AG04449 (cell line): ENCODE results near the gene PDE4D.

Experiments used
- CTCF ChIA-PET: fragments of 350-600 bp; formaldehyde crosslinking; extraction: SDS; loops from one replicate; lab custom pipeline; 2021; ENCODE audit warnings: antibody characterized with exemption; lab: Yijun Ruan, JAX
- POLR2A ChIA-PET: fragments of 400-600, 350-600 bp; formaldehyde crosslinking; extraction: SDS; loops from one replicate; lab custom pipeline; 2020; ENCODE audit warnings: antibody characterized with exemption, inconsistent platforms; lab: Yijun Ruan, JAX
- DNase-seq: peaks from one replicate; pipeline ENCODE4 v3.0.0-alpha.2; 2010; ENCODE audit warnings: low read depth, low spot score
- H3K4me3 ChIP-seq: 2 replicates; pipeline ENCODE4 v1.5.1; 2011; ENCODE audit warnings: low read depth, mild to moderate bottlenecking, control low read depth, low read length
- TF ChIP-seq, protein P1 (sequence below): IDR thresholded peaks from one replicate; pipeline ENCODE4 v1.5.1; 2011; ENCODE audit warnings: mild to moderate bottlenecking, moderate library complexity, low read length, control low read depth, inconsistent platforms; ENCODE audit not compliant: insufficient read depth; ENCODE audit errors: missing control alignments

The PDE4D gene

DNA sequence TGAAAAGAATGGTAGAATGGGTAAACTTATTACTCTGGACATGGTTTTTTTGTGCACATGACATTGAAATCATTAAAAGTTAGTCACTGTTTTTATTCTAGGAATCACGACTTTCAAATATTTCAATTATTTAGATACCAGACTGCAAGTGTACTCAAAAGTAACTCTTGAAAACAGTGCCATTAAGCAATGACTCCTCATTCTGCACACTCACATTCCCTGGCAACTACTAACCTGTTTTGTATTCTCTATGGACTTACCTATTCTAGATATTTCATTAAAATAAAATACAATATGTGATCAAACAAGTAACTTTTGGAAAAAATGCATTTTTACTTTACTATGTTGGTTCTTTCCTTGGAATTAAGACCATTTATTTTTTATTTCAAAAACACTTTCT lies 607.0 kb downstream of the PDE4D start:
- no peak for DNase-seq
- CTCF ChIA-PET, result no interaction called here
- POLR2A ChIA-PET, result no interaction called here
- no peak overlapping the region for H3K4me3 ChIP-seq
- TF ChIP-seq, protein P1, sequence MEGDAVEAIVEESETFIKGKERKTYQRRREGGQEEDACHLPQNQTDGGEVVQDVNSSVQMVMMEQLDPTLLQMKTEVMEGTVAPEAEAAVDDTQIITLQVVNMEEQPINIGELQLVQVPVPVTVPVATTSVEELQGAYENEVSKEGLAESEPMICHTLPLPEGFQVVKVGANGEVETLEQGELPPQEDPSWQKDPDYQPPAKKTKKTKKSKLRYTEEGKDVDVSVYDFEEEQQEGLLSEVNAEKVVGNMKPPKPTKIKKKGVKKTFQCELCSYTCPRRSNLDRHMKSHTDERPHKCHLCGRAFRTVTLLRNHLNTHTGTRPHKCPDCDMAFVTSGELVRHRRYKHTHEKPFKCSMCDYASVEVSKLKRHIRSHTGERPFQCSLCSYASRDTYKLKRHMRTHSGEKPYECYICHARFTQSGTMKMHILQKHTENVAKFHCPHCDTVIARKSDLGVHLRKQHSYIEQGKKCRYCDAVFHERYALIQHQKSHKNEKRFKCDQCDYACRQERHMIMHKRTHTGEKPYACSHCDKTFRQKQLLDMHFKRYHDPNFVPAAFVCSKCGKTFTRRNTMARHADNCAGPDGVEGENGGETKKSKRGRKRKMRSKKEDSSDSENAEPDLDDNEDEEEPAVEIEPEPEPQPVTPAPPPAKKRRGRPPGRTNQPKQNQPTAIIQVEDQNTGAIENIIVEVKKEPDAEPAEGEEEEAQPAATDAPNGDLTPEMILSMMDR, result no peak

DNA sequence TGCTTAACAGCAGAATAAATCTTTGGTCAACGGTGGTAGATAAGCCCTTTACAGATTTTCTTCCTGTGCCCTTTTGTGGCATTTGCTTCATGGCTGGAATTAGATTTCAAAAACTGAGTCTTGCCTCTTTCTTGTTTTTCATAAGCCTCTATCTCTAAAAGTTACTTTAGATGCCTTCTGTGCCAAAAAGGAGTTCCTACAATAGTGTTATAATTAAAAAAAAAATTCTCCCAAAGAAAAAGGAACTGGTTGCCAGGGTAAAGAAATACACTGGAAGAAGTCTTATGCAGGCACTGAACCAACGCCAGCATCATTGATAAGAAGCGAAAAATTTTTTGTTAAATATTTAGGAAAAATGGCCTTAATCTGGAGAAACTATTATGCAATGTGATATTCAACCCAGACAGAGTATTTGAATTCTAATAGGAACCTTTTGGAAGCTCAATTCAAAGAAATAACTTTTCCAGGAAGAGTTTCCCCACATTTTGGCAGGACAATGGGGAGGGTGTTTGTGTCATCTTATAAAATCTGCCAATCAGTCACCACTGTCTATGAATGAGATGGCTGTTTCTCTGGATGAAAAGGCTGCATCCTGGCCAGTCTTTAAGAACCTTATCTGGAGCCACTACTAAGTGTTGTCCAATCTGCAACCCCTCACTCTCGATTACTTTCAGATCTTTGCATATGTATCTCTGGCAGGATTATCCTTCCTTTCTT lies 608.1 kb downstream of the PDE4D start:
- ChIA-PET POLR2A (no interaction called here), CTCF (no interaction called here)
- no peak for DNase-seq
- H3K4me3 ChIP-seq, result no peak overlapping the region
- TF ChIP-seq, protein P1, result no peak

DNA sequence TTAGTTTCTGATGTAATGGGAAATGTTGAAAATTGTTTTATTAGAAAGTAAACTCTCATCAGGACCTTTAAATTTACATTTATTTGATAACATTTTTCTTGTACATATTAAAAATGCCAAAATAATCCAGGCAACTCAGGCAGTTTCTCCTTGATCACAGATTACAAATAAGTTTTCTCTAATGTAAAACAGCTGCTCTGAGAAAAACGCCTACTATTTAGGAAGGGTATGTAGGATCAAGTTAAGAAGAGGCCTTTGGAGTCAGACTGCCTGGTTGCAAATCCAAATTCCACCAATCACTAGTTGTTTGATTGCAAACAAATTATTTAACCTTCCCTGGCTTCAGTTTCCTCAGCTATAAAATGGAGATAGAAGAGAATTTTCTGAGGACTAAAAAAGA lies 610.8 kb downstream of the PDE4D start:
- DNase-seq, result no peak
- TF ChIP-seq, protein P1, result no peak
- no peak overlapping the region for H3K4me3 ChIP-seq
- POLR2A ChIA-PET, result no interaction called here
- CTCF ChIA-PET, result no interaction called here

DNA sequence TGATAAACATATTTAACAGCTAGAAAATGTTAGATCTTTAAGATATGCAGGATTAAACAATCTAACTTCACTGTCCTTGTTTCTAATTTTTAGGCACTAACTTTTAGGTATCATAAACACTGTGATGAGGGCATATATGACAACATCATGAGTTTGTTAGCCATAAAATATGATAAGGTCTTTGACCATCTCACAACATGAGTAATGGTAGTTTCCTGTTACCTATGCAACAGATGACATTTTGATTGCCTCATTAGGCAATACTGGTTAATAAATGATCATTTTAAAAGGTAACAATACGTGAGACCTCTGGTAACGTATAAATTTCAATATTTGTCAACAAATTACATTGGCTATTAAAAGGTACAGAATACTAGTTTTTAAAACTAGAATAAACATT lies 613.5 kb downstream of the PDE4D start:
- ChIA-PET CTCF (no interaction called here), POLR2A (no interaction called here)
- DNase-seq, result no peak
- no peak overlapping the region for H3K4me3 ChIP-seq
- TF ChIP-seq, protein P1, result no peak

DNA sequence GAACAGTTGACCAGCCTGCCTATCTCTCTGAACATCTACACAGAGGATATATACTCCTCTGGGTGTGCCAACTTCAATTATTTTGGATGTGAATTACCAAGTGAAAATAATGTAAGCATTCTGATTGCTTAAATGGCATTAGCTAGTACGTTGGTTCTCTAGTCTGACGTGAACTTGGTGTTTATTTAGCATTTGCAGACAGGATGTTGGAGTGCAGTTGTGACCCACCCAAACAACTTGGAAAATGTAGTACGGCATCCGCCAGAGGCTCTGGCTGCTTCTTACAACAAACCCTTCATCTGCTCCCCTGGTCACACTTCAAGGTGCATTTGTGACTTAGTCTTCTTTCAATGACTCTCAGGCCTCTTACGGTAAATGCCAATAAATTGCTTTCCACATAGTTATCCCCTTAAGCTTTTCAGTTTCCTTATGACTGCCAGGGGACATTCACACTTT lies 616.6 kb downstream of the PDE4D start:
- no peak for DNase-seq
- no peak overlapping the region for H3K4me3 ChIP-seq
- CTCF ChIA-PET, result no interaction called here
- POLR2A ChIA-PET, result no interaction called here
- TF ChIP-seq, protein P1, result no peak

DNA sequence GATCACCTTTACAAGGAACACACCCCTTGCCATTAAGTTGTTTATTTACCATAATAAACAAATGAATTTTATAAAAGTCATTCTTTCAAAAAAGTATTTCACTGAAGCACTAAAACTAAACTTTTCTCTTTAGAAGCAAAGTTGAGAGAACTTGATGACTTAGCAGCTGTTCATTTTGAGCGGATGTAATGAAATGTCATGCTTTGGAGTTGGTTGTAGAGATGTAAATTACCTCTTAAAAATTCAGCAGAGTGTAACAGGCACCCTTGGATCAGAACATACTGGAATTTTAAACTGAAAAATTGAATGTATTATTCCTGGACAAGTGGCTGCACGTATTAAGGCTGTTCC lies 617.2 kb downstream of the PDE4D start:
- TF ChIP-seq, protein P1, result no peak
- POLR2A ChIA-PET, result no interaction called here
- no peak overlapping the region for H3K4me3 ChIP-seq
- CTCF ChIA-PET, result no interaction called here
- DNase-seq, result no peak
